ENCODE data around the gene COQ4.

COQ4 gene

DNA sequence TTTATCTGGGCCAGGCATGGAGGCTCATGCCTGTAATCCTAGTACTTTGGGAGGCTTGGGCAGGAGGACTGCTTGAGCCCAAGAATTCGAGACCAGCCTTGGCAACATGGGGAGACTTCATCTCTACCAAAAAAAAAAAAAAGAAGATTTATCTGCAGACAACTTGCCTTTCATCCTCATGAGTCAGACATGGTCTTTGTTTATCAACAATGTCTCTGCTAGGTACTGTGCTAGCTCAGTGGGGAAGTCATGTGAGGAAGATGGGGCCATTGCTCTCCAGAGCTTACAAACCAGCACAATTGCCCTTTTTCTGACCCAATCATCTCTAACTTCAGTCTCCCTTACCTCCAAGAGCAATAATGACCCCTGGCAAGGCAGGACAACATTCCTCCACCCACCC lies 50.1 kb downstream of the COQ4 start:
- TF ChIP-seq, protein P1, sequence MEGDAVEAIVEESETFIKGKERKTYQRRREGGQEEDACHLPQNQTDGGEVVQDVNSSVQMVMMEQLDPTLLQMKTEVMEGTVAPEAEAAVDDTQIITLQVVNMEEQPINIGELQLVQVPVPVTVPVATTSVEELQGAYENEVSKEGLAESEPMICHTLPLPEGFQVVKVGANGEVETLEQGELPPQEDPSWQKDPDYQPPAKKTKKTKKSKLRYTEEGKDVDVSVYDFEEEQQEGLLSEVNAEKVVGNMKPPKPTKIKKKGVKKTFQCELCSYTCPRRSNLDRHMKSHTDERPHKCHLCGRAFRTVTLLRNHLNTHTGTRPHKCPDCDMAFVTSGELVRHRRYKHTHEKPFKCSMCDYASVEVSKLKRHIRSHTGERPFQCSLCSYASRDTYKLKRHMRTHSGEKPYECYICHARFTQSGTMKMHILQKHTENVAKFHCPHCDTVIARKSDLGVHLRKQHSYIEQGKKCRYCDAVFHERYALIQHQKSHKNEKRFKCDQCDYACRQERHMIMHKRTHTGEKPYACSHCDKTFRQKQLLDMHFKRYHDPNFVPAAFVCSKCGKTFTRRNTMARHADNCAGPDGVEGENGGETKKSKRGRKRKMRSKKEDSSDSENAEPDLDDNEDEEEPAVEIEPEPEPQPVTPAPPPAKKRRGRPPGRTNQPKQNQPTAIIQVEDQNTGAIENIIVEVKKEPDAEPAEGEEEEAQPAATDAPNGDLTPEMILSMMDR (IDR thresholded peaks at IDR 0.05; ENCODE audit: low read depth, low read length, missing control alignments) = no peak
- no peak for DNase-seq (ENCODE audit: extremely low read depth, low read depth)
- H3K4me3 ChIP-seq (replicated peaks; ENCODE audit: low read depth, low read length) = peak overlapping the region; percentile 99

DNA sequence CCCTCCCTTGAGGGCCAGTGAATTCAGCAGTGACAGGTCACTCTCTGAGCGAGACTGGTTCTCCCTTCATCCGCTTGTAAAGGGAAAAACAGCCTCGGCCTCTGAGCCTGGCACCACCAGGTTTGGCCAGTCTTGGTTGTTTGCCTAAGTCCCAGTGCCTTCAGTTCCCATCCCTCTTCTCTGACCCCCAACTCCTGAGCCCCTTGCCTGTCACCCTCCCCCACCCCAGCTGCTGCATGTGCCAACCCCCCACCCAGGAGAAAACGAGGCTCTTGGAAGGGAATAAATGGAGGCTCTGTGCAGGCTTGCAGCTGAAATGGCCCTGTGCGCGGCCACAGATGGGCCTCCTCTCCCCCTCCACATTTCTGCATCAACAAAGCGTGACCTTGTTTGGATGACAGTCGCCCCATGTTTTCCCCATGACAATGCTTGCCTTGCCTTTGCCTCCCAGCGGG lies 51.6 kb downstream of the COQ4 start:
- no peak for DNase-seq (ENCODE audit: extremely low read depth, low read depth)
- TF ChIP-seq, protein P1 (IDR thresholded peaks at IDR 0.05; ENCODE audit: low read depth, low read length, missing control alignments) = no peak

GRCh38 chr9:128375865-128376264 lies 53.2 kb downstream of the COQ4 start:
- TF ChIP-seq, protein P1 (IDR thresholded peaks at IDR 0.05; ENCODE audit: low read depth, low read length, missing control alignments) = no peak
- DNase-seq (ENCODE audit: extremely low read depth, low read depth) = no peak

More for the DNA sequence above, 51.6 kb downstream of the COQ4 start:
- H3K4me3 ChIP-seq (replicated peaks; ENCODE audit: low read depth, low read length) = no peak overlapping the region

GRCh38 chr9:128382261-128382660 lies 59.6 kb downstream of the COQ4 start:
- H3K4me3 ChIP-seq (replicated peaks; ENCODE audit: low read depth, low read length) = no peak overlapping the region
- TF ChIP-seq, protein P1 (IDR thresholded peaks at IDR 0.05; ENCODE audit: low read depth, low read length, missing control alignments) = no peak
- no peak for DNase-seq (ENCODE audit: extremely low read depth, low read depth)

More at GRCh38 chr9:128375865-128376264, 53.2 kb downstream of the COQ4 start:
- no peak overlapping the region for H3K4me3 ChIP-seq (replicated peaks; ENCODE audit: low read depth, low read length)

DNA sequence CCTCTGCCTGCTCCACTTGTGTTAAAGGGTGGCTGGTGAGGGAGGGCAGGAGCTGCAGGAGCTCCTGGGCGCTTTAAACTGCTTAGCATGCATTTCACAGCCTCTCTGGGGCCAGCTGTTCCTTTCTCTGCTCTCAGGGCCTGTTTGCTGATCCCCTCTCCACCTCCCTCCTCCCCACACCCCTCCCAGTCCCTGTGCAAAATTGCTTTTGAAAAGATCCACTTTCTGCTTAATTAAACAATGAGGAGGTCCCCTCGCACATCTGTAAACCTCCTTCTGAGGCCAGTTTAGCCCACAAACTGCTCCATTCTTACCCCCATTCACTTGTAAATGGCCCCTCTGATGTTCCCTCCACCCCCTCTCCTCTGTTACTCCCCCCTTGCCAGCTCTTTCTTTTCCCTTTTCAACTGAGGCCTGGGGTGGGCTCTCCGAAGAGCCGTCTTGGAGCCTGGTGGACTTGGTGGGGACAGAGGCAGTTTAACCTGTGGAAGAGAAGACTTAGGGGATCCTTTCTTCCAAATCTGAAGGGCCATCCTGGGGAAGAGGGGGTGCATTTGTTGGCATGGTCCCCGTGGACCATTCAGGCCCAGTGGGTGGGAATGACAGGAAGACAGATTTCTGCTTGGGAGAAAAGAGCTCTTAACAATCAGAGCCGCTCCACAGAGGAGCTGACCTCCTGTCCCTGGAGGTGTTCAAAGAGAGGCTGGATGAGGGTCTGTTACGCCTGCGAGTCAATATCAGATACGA lies 60.5 kb downstream of the COQ4 start:
- no peak for DNase-seq (ENCODE audit: extremely low read depth, low read depth)
- TF ChIP-seq, protein P1 (IDR thresholded peaks at IDR 0.05; ENCODE audit: low read depth, low read length, missing control alignments) = no peak
- no peak overlapping the region for H3K4me3 ChIP-seq (replicated peaks; ENCODE audit: low read depth, low read length)

Data from HFF-Myc (cell line).